ENCODE measurements around the gene ACTR2. TPM values are rescaled to one million over a fixed set of nuclear protein-coding genes. Genes with fewer than 3 reads are reported as not detected.
"Not testable (repeated sequence)": the region's sequence is repeated elsewhere in the genome, so short reads cannot be mapped to it uniquely, and the experiment has no call there.

ACTR2 gene
- polyA plus RNA-seq, 4 donors = 170 to 241 (median 197) TPM

DNA sequence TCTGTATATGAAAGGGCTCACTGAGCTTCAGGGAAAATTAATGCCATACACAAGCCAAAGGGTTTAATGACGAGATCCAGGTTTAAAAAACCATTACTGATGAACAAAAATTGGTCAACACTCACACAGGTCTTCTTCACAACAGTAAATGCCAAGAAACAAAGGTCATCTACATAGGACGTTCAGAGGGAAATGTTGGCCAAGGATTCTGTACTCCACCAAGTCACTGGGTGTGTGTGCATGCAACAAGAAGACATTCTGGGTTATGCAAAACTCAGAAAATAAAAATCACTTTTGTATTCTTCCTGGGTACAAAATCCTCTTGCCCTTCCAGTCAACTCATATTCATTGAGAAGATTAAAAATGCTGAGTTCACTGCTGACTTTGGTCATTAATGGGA is 78.3 kb downstream of the ACTR2 start:
- DNase-seq (ENCODE audit: low read depth in 4 of 4, low spot score in 3 of 4) = no peak

DNA sequence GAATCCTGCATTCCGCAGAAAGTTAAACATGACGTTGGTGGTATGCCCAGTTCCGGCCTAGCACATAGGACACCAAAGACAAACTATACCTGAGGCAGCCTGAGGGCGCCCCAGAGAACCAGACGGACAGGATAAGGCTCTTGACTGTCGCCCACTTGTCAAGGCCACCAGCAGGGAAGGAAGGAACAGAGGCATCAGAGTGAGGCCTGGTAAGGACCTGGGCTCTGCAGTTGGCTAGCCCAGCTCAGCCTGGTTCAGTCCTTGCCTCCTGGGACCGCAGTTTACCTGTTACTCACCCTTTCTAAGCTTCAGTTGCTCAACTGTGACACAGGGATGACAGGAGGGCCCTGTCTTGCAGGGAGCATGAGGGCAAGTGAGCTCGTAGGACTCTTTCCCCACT is 82.1 kb downstream of the ACTR2 start:
- DNase-seq (ENCODE audit: low read depth in 4 of 4, low spot score in 3 of 4) = no peak

DNA sequence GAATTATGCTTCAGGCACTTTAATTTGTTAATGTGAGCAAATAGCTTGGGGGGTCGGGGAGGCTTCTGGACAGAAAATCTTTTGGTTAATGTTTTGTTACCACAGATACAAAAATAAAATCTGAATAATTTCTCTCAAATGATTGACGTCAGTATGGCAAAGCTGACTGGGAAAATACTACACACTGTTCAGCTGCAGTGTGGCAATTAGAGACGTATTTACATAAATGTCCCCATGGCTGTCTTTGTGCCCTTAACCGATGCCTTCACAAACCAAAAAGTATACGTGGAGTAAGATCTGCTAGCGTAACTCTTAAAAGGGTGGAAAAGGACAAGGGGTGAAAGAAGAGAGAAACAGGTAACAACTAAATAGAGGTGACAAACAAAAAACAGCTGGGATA is 83.4 kb downstream of the ACTR2 start:
- no peak for DNase-seq (ENCODE audit: low read depth in 4 of 4, low spot score in 3 of 4)

DNA sequence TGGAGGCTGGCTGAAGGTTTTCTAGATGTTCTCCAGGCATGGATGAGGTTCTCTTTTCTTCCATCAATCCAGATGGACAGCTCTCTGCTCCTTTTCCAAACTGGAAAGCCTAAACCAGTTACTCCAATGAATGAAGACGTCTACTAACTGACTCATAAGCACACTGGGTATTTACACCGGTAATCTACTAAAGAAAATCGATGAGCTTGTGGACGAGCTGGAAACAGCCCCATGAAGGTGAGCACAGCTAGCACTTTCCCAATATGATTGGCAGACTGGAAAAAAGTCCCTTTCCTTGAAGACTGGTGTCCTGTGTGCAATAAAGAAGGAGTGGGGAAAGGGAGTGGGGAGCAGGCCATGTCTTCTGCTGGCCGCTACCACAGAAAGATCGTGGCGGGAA is 84.0 kb downstream of the ACTR2 start:
- DNase-seq (ENCODE audit: low read depth in 4 of 4, low spot score in 3 of 4) = no peak

DNA sequence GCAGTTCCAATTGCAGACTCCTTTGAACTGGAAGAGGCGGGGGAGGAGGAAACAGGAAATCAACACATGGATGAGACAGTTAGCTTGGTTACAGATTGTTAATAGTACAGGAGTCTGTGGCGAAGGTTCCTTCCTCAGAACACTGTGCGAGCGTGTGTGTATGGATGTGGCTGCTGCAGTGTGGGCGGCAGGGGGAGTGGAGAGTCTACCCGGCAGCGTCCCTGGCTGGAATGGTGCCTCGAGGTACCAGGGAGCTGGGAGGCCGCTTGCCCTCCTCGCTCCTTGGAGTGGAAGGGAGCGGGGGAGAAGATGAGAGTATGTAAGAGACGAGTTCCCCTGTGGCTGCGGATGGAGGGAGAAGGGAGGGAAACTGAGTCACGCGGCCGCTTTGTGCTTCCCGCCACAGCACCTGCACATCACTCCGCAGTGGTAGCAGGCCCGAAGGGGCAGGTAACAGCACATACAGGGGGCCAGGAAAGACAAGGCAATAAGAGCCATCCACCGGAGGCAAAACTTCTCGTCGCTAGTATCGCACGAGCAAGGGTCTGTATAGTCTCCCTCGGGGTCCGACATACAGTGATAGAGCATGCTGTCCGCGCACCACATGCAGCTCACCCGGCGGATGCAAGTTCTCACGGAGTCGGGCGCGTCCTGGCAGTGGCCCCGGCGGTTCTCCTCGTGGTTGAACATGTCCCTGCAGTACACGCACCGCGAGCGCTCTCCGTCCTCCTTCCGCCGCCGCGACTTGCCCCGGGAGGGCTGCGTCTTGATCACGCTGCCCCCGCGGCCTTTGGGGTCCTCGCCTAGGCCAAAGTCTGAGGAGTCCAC is 85.7 kb downstream of the ACTR2 start:
- no peak for DNase-seq (ENCODE audit: low read depth in 4 of 4, low spot score in 3 of 4)

DNA sequence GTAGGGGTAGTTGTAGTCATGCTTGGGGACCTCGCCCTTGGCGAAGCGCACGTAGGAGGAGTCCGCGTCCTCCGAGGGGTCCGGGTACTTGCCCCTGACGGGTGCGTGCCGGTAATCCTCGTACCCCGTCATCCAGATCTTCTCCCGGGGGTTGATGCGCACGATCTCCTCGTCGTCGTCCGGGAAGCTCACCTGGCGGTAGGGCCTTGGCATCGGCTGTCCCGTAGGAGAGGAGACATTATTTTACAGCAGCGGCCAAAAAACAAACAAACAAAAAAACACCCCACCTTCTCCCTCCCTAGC is 86.3 kb downstream of the ACTR2 start:
- no peak for DNase-seq (ENCODE audit: low read depth in 4 of 4, low spot score in 3 of 4)

DNA sequence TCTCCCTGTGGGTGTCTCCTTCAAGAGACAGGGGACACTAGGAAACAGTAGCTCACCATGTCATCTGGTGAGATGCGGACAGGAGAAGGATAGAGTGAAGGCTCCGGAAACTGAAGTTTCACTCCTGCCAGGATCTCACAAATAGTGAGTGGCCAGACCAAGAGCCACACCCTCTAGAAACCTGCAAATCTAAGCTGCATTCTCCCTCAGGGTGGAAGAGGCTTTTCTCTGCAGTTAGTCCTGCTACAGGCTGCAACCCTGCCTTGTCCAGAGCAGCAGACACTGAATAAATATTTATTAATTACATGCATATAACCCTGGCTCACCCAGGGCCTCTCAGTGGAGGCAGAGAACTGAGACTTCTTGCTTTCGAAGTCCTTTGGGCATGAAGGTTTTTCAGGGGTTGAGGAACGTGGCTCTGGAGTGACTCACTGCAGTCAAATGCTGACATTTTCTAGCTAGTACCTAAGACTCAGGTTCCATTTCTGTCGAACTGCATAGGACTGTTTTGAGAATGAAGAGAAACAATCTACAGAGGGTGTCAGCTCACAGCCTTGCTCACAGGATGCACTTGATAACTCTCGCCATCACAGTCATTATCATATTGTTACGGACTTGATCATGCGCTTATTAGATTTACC is 87.3 kb downstream of the ACTR2 start:
- no peak for DNase-seq (ENCODE audit: low read depth in 4 of 4, low spot score in 3 of 4)

DNA sequence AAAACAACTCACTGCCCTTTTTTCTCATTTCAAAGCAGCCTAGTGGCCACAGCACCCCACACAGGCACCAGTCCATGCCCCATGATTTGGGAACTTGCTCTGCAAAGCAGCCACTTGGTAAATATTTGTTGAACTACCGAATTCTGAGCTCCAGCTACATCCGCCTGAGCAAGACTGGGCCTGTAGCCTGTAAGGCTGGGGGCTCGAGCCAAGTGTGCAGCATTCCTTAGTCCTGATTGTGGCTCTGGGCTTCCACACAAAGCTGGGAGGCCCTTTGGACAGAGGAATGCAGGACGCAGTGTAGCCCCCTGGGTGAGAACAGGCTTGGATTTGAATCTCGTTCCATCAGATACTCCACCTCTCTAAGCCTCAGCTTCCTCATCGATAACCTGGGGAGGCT is 88.4 kb downstream of the ACTR2 start:
- no peak for DNase-seq (ENCODE audit: low read depth in 4 of 4, low spot score in 3 of 4)

DNA sequence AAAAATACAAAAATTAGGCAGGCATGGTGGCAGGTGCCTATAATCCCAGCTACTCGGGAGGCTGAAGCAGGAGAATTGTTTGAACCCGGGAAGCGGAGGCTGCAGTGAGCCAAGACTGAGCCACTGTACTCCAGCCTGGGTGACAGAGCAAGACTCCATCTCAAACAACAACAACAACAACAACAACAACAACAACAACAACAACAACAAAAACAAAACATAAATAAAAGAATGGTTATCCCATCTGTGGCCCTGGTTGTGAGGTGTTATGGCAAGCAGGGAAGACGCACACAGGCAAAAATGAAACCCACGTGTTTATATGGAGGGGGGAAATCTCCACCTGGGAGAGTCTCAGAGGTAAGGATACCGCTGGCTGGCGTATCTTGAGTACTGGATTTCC is 89.7 kb downstream of the ACTR2 start:
- not testable (repeated sequence) for DNase-seq (ENCODE audit: low read depth in 4 of 4, low spot score in 3 of 4)

DNA sequence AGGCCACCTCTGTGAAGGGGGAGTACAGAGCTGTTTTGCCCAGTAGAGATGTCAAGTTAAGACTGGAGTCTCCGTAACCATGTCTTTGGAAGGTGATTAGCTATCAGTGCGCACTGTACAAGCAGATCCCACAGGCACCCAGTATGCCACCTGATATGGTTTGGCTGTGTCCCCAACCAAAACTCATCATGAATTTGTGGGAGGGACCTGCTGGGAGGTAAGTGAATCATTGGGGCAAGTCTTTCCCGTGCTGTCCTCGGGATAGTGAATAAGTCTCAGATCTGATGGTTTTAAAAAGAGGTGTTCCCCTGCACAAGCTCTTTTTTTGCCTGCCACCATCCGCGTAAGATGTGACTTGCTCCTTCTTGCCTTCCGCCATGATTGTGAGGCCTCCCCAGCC is 90.2 kb downstream of the ACTR2 start:
- no peak for DNase-seq (ENCODE audit: low read depth in 4 of 4, low spot score in 3 of 4)

DNA sequence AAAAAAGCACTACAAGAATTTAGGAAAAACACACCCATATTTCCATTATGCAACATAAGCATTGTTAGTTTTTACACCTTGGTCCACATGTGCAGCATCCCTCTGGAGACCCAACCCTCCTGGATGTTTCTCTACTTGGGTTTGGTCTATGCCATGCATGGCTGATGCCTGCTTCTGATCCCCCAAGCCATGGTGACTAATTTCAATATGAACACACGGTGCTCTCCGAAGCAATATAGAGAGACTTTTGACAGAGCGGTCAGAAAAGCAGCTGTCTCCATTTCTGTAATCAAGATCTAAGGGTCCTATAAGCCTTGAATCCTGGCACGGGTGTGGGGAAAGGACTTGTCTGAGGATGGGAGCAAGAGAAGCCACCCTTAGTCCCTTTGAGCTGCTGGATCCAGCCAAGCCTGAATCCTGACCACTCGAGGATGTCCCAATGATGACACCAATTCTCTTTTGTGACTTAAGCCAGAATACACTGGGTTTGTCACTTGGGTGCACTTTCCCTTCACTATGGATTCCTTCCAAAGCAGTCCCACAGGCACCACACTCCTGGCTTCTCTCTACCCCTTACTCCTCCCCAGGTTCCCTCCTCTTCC is 91.5 kb downstream of the ACTR2 start:
- DNase-seq (ENCODE audit: low read depth in 4 of 4, low spot score in 3 of 4) = no peak

DNA sequence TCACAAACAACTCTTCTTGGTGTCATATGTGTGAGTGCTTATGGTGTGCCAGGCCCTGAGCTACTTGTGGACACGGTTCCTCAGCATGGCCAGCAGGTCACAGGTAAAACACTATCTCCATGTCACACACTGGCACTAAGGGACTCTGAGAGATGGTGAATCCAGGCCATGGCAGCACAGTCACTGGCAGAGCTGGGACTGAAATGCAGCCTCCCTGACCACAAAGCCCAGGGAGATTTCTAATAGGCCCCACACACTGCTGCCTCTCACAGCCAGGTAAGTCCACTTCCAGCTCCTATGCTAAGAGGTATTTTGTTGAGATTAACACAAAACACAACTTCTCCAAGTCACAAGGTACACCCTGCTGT is 92.0 kb downstream of the ACTR2 start:
- no peak for DNase-seq (ENCODE audit: low read depth in 4 of 4, low spot score in 3 of 4)

DNA sequence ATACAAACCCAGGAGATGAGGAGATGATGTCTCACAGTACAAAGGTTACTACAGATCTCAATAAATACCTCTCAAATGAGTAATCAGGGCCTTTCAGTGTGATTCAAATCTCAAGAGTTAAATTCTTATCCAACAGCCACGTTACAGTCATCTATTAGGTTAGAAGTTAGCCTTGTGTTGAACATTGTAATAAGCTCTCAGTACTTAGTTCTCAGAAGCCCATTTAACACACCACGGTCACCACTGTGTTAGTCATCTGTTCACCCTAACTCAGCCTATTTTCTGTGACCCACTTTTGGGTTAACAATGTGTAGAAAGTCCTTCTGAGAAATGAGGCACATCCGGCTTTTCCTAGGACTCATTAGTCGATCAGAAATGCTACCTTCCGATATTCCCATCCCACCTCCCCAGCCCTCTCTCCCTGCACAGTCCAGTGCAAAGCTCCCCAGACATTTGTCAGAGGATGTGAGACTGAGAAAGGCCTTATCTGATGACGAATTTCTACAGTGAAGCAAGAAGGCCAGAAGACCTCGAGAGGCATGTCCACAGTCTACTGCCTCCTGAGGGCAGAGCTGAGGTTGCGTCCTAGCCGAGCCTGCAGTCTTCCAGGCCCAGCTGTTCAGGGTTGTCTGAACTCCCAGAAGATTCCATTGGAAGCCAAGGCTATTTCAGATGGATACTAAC is 92.6 kb downstream of the ACTR2 start:
- DNase-seq (ENCODE audit: low read depth in 4 of 4, low spot score in 3 of 4) = no peak

Other genes starting within 250 kb of the ACTR2 start
- gene SLC1A4, start 238.4 kb upstream of the ACTR2 start, polyA plus RNA-seq (ENCODE audit: insufficient read length in 4 of 4) = 10 to 100 TPM in 2 of 4 donors, 1 to 10 TPM in 2; 5.6 to 10.4 (median 9.6) TPM
- 10 to 100 TPM; 25.2 to 28.5 (median 28.3) TPM for gene CEP68, start 171.4 kb upstream of the ACTR2 start, polyA plus RNA-seq (ENCODE audit: insufficient read length in 4 of 4)
- 100 to 1,000 TPM; 217 to 278 (median 246) TPM for gene RAB1A, start 97.7 kb upstream of the ACTR2 start, polyA plus RNA-seq (ENCODE audit: insufficient read length in 4 of 4)
- 10 to 100 TPM; 35.8 to 57.5 (median 40.7) TPM for gene SPRED2, start 204.8 kb downstream of the ACTR2 start, polyA plus RNA-seq (ENCODE audit: insufficient read length in 4 of 4)